SK-N-SH (cell line): ENCODE measurements around the gene SLC11A1. TPM values are rescaled to one million over a fixed set of nuclear protein-coding genes. Genes with fewer than 3 reads are reported as not detected.

Source experiments
- CTCF ChIA-PET: fragments of 300-600, 350-600 bp; formaldehyde crosslinking; extraction: SDS; loops from one replicate; lab custom pipeline; 2021; lab: Yijun Ruan, JAX
- POLR2A ChIA-PET: fragments of 350-600 bp; sonication (Branson Sonifier 250); formaldehyde crosslinking; extraction: SDS; loops from one replicate; lab custom pipeline; 2020; ENCODE audit warnings: antibody characterized with exemption, inconsistent platforms; lab: Yijun Ruan, JAX
- DNase-seq: peaks from one replicate; pipeline ENCODE4 v3.0.0; 2012
- H2AFZ ChIP-seq: fragments of 200-600 bp; sonication (generic); 2 replicates; pipeline ENCODE4 v1.8.1; 2016; ENCODE audit warnings: antibody characterized with exemption, mild to moderate bottlenecking, low read depth
- H3F3A ChIP-seq: fragments of 200-600 bp; sonication (generic); replicated peaks from 2 replicates; pipeline ENCODE3; 2016; ENCODE audit warnings: antibody characterized with exemption, mild to moderate bottlenecking; ENCODE audit not compliant: insufficient read depth
- H3K27ac ChIP-seq, 2 experiments: fragments of 200-500 bp in 1 of 2; fragments of 200-600 bp in 1 of 2; sonication (Bioruptor generic) in 1 of 2; sonication (generic), shearing (Covaris generic) in 1 of 2; 2 replicates each; pipeline versions ENCODE4 v1.5.1 to v1.6.1; 2014 to 2016; ENCODE audit warnings: low read depth in 2 of 2, inconsistent platforms in 1 of 2, low read length in 1 of 2, mild to moderate bottlenecking in 1 of 2, mixed read lengths in 1 of 2
- H3K27me3 ChIP-seq: fragments of 200-600 bp; sonication (generic), shearing (Covaris generic); 2 replicates; pipeline ENCODE4 v1.6.1; 2016; ENCODE audit warnings: mixed run types; ENCODE audit not compliant: insufficient read depth
- H3K36me3 ChIP-seq, 2 experiments: fragments of 200-500 bp in 1 of 2; fragments of 200-600 bp in 1 of 2; sonication (Bioruptor generic) in 1 of 2; sonication (generic) in 1 of 2; replicated peaks in 1 of 2; 2 replicates each; pipeline versions ENCODE3 to v1.5.1; 2014 to 2016; ENCODE audit warnings: low read length in 1 of 2, mild to moderate bottlenecking in 1 of 2; ENCODE audit not compliant: insufficient read depth in 2 of 2, control insufficient read depth in 1 of 2
- H3K4me1 ChIP-seq, 2 experiments: fragments of 200-500 bp in 1 of 2; fragments of 200-600 bp in 1 of 2; sonication (Bioruptor generic) in 1 of 2; sonication (generic), shearing (Covaris generic) in 1 of 2; 2 replicates each; pipeline versions ENCODE4 v1.5.1 to v1.6.1; 2014 to 2016; ENCODE audit warnings: low read depth in 1 of 2, low read length in 1 of 2, mixed run types in 1 of 2; ENCODE audit not compliant: insufficient read depth in 2 of 2, control insufficient read depth in 1 of 2
- H3K4me2 ChIP-seq: fragments of 200-600 bp; sonication (generic), shearing (Covaris generic); 2 replicates; pipeline ENCODE4 v1.6.1; 2017; ENCODE audit warnings: mixed run types
- H3K4me3 ChIP-seq, 2 experiments: fragments of 200-500 bp in 1 of 2; fragments of 200-600 bp in 1 of 2; sonication (Bioruptor generic) in 1 of 2; sonication (generic), shearing (Covaris generic) in 1 of 2; 2 replicates each; pipeline versions ENCODE4 v1.5.1 to v1.8.1; 2014 to 2016; ENCODE audit warnings: low read depth in 2 of 2, inconsistent platforms in 1 of 2, low read length in 1 of 2, mild to moderate bottlenecking in 1 of 2, mixed read lengths in 1 of 2, moderate library complexity in 1 of 2
- H3K79me2 ChIP-seq: fragments of 200-600 bp; sonication (generic); 2 replicates; pipeline ENCODE4 v1.8.1; 2017; ENCODE audit warnings: mild to moderate bottlenecking; ENCODE audit not compliant: insufficient read depth
- H3K9ac ChIP-seq: fragments of 200-600 bp; sonication (generic); 2 replicates; pipeline ENCODE4 v1.6.1; 2017; ENCODE audit warnings: mixed run types
- H3K9me2 ChIP-seq: fragments of 200-600 bp; sonication (generic); 2 replicates; pipeline ENCODE4 v1.6.1; 2017; ENCODE audit warnings: mixed run types
- H3K9me3 ChIP-seq: fragments of 200-600 bp; sonication (generic); 2 replicates; pipeline ENCODE4 v1.6.1; 2017; ENCODE audit warnings: mixed run types, mild to moderate bottlenecking, moderate library complexity
- H4K20me1 ChIP-seq: fragments of 200-600 bp; sonication (generic); 2 replicates; pipeline ENCODE4 v1.6.1; 2017; ENCODE audit warnings: mild to moderate bottlenecking, mixed run types; ENCODE audit not compliant: insufficient read depth
- CTCF ChIP-seq: fragments of 200-600 bp; sonication (generic); IDR thresholded peaks from 2 replicates; pipeline ENCODE4 v1.6.1; 2017; ENCODE audit warnings: antibody characterized with exemption, mild to moderate bottlenecking, moderate library complexity
- ELF1 ChIP-seq: IDR thresholded peaks from 2 replicates; pipeline ENCODE4 v1.4.0; 2012
- EZH2phosphoT487 ChIP-seq: fragments of 200-600 bp; sonication (generic); IDR thresholded peaks from 2 replicates; pipeline ENCODE4 v1.6.1; 2017; ENCODE audit warnings: low read depth, mixed run types, mild to moderate bottlenecking, antibody characterized with exemption, moderate library complexity, borderline replicate concordance
- GATA2 ChIP-seq: sonication (generic); formaldehyde crosslinking; IDR thresholded peaks from 2 replicates; pipeline ENCODE4 v1.5.0; 2020; ENCODE audit warnings: mild to moderate bottlenecking, missing genetic modification reagents
- IRF3 ChIP-seq: fragments of 150-350 bp; IDR thresholded peaks from 2 replicates; pipeline ENCODE4 v1.6.1; 2016; ENCODE audit warnings: mild to moderate bottlenecking, low read depth, low read length
- JUND ChIP-seq: IDR thresholded peaks from 2 replicates; pipeline ENCODE4 v1.4.0; 2012
- MEF2A ChIP-seq: IDR thresholded peaks from 2 replicates; pipeline ENCODE4 v1.4.0; 2012; ENCODE audit warnings: low read depth, borderline replicate concordance
- MXI1 ChIP-seq: IDR thresholded peaks from 2 replicates; pipeline ENCODE4 v1.6.1; 2012; ENCODE audit warnings: mild to moderate bottlenecking, low read depth, low read length, improper control_type of control experiment
- POLR2AphosphoS5 ChIP-seq: IDR thresholded peaks from 2 replicates; pipeline ENCODE4 v1.6.1; 2012; ENCODE audit warnings: low read depth, low read length
- RCOR1 ChIP-seq: fragments of 150-350 bp; IDR thresholded peaks from 2 replicates; pipeline ENCODE4 v1.6.1; 2017; ENCODE audit warnings: antibody characterized with exemption, low read length
- REST ChIP-seq: IDR thresholded peaks from 2 replicates; pipeline ENCODE4 v1.6.1; 2012; ENCODE audit warnings: mild to moderate bottlenecking, low read depth, low read length, moderate library complexity
- SIN3A ChIP-seq: IDR thresholded peaks from 2 replicates; pipeline ENCODE4 v1.6.1; 2012; ENCODE audit warnings: low read depth, mild to moderate bottlenecking, low read length, moderate library complexity, borderline replicate concordance
- SMC3 ChIP-seq: IDR thresholded peaks from 2 replicates; pipeline ENCODE4 v1.6.1; 2012; ENCODE audit warnings: low read depth, low read length, improper control_type of control experiment
- TAF1 ChIP-seq: IDR thresholded peaks from 2 replicates; pipeline ENCODE4 v1.6.1; 2012; ENCODE audit warnings: low read depth, mild to moderate bottlenecking, low read length, moderate library complexity, borderline replicate concordance
- TEAD4 ChIP-seq: IDR thresholded peaks from 2 replicates; pipeline ENCODE4 v1.4.0; 2012; ENCODE audit warnings: mild to moderate bottlenecking, borderline replicate concordance; ENCODE audit not compliant: insufficient read depth
- USF2 ChIP-seq: fragments of 150-350 bp; IDR thresholded peaks from 2 replicates; pipeline ENCODE4 v1.6.1; 2017; ENCODE audit warnings: antibody characterized with exemption, low read length, low read depth, borderline replicate concordance
- ZBTB33 ChIP-seq: IDR thresholded peaks from 2 replicates; pipeline ENCODE4 v1.4.0; 2012; ENCODE audit warnings: low read depth, borderline replicate concordance
- WGBS: methylation state at CpG from one replicate; pipeline ENCODE4 v1.1.6; 2017; ENCODE audit warnings: low lambda C conversion rate; 5-methylcytosine and 5-hydroxymethylcytosine counted together
- polyA plus RNA-seq, 3 experiments: library from polyadenylated mRNA; depleted of rRNA; stranded (reverse); fragments of >200 nt; gene quantifications; 2 replicates each; pipeline ENCODE4 v1.2.3, GENCODE V29; 2012

SLC11A1 gene
- polyA plus RNA-seq, 1 of the 3 experiments (the other 2 are of a cell fraction) = 0.26 TPM

GRCh38 chr2:218391202-218391601, 9.1 kb downstream of the SLC11A1 start (continued):
- no peak for TF ChIP-seq MEF2A
- TF ChIP-seq EZH2phosphoT487 = no peak
- no peak for TF ChIP-seq ELF1
- TF ChIP-seq IRF3 = no peak
- TF ChIP-seq SMC3 = no peak
- TF ChIP-seq TAF1 = no peak

- Histone ChIP-seq H3K4me2 (no peak overlapping the region), H3K27me3 (no peaks in the 10 kb centered on the region), H3K27ac (no peak overlapping the region), H3K79me2 (0 out of 2 replicates have a peak, but pooled peaks cover 4% of the 10 kb centered on the region), H3K9me3 (no peaks in the 10 kb centered on the region), H2AFZ (no peak overlapping the region), H3F3A (peaks cover 7% of the 10 kb centered on the region), H3K9ac (no peak overlapping the region), H3K4me1 (peaks cover 9 to 13% of the 10 kb centered on the region in 2 experiments; a peak in 2 of 4 replicates), H4K20me1 (no peaks in the 10 kb centered on the region), H3K4me3 (no peak overlapping the region), H3K9me2 (no peaks in the 10 kb centered on the region), H3K36me3 (no peaks in the 10 kb centered on the region)
- 94% methylated on average over 5 of the region's 5 CpGs for WGBS
- CTCF ChIA-PET = interaction anchor here (0.9 to 1.2 kb wide), 4 partner anchors 36 to 207 kb away, joined by 3 to 4 read pairs (median 3); partner anchors contain the start of gene CATIP
- DNase-seq = no peak
- POLR2A ChIA-PET = no interaction called here
- TF ChIP-seq TEAD4 (no peak), REST (no peak), ZBTB33 (no peak), POLR2AphosphoS5 (no peak), USF2 (no peak), CTCF (no peak), JUND (no peak), SIN3A (no peak), RCOR1 (no peak), SMC3 (no peak), GATA2 (CRISPR knock-in tag) (no peak), MEF2A (no peak), MXI1 (no peak)
Measured at GRCh38 chr2:218392459-218392858, 10.4 kb downstream of the SLC11A1 start.
